GM21528 (cell line): ENCODE data around the gene WNK3.
"Not testable (repeated sequence)": the region's sequence is repeated elsewhere in the genome, so short reads cannot be mapped to it uniquely, and the experiment has no call there.

Experiments
- ATAC-seq: cut with Tn5 transposase; IDR thresholded peaks from one replicate; pipeline ENCODE4 v1.9.1; 2021; ENCODE audit warnings: mild to moderate bottlenecking, moderate library complexity; ENCODE audit not compliant: unreplicated experiment, low FRiP score

The WNK3 gene

GRCh38 chrX:54357414-54358377 is at the start of gene WNK3:
WNK3 (minus strand) TSS chrX:54358046.
- no peak for ATAC-seq

GRCh38 chrX:54407266-54407665 is 49.4 kb upstream of the WNK3 start:
- no peak for ATAC-seq

GRCh38 chrX:54397113-54397512 is 39.3 kb upstream of the WNK3 start:
- no peak for ATAC-seq

GRCh38 chrX:54386314-54386713 is 28.5 kb upstream of the WNK3 start:
- ATAC-seq, result no peak

- not testable (repeated sequence) for ATAC-seq
Measured at GRCh38 chrX:54384661-54385060, 26.8 kb upstream of the WNK3 start.

- no peak for ATAC-seq
Measured at GRCh38 chrX:54359408-54359807, 1.6 kb upstream of the WNK3 start.

- no peak for ATAC-seq
Measured at GRCh38 chrX:54358424-54359211, 772 bp upstream of the WNK3 start.

GRCh38 chrX:54352677-54353076 is 5.2 kb downstream of the WNK3 start:
- no peak for ATAC-seq

- ATAC-seq, result not testable (repeated sequence)
Measured at GRCh38 chrX:54337383-54337782, 20.5 kb downstream of the WNK3 start.

- ATAC-seq, result no peak
Measured at GRCh38 chrX:54325077-54325476, 32.8 kb downstream of the WNK3 start.

- ATAC-seq, result no peak
Measured at GRCh38 chrX:54320067-54320466, 37.8 kb downstream of the WNK3 start.

- no peak for ATAC-seq
Measured at GRCh38 chrX:54306379-54306778, 51.5 kb downstream of the WNK3 start.

- ATAC-seq, result no peak
Measured at GRCh38 chrX:54301516-54301915, 56.3 kb downstream of the WNK3 start.

GRCh38 chrX:54294306-54294705 is 63.5 kb downstream of the WNK3 start:
- no peak for ATAC-seq

GRCh38 chrX:54292755-54293154 is 65.1 kb downstream of the WNK3 start:
- ATAC-seq, result no peak

GRCh38 chrX:54291758-54292157 is 66.1 kb downstream of the WNK3 start:
- ATAC-seq, result no peak

GRCh38 chrX:54288968-54289367 is 68.9 kb downstream of the WNK3 start:
- ATAC-seq, result no peak

- ATAC-seq, result no peak
Measured at GRCh38 chrX:54288277-54288676, 69.6 kb downstream of the WNK3 start.

GRCh38 chrX:54281676-54282075 is 76.2 kb downstream of the WNK3 start:
- ATAC-seq, result no peak

GRCh38 chrX:54280466-54280865 is 77.4 kb downstream of the WNK3 start:
- no peak for ATAC-seq

- ATAC-seq, result no peak
Measured at GRCh38 chrX:54271664-54272063, 86.2 kb downstream of the WNK3 start.
